Measurements from ENCODE around the gene EDN3.

Gene EDN3

DNA sequence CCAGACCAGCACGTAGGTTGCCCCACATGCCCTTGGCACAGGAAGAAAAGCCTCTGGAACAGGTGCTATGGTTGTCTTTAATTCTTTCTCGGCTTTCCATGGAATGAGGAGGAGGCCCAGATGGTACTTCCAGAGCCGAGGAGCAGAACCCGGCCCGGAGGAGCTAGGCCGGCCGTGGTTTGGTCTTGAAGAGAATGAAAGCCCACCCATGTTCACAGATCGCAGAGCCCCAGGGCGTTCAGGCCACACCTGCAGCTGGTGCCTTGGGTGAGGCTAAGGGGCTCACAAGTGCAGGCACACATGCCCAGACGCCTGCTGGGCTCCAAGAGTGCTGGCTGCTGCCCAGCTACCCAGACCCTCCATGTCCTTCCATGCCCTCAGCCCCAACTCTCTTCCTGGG, 20.0 kb downstream of the EDN3 start:
- H3K4me3 ChIP-seq (ENCODE audit: low read depth, low read length) = no peak overlapping the region
- no peak for DNase-seq (ENCODE audit: low read depth)
- TF ChIP-seq, protein P1, sequence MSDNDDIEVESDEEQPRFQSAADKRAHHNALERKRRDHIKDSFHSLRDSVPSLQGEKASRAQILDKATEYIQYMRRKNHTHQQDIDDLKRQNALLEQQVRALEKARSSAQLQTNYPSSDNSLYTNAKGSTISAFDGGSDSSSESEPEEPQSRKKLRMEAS (IDR thresholded peaks at IDR 0.05; ENCODE audit: low read depth, low read length) = no peak
- no peak for TF ChIP-seq MYC (IDR thresholded peaks at IDR 0.05; ENCODE audit: low read depth, low read length)
- no peak for TF ChIP-seq POLR2A (IDR thresholded peaks at IDR 0.05; ENCODE audit: extremely low read depth, insufficient read length)
- TF ChIP-seq, protein P2, sequence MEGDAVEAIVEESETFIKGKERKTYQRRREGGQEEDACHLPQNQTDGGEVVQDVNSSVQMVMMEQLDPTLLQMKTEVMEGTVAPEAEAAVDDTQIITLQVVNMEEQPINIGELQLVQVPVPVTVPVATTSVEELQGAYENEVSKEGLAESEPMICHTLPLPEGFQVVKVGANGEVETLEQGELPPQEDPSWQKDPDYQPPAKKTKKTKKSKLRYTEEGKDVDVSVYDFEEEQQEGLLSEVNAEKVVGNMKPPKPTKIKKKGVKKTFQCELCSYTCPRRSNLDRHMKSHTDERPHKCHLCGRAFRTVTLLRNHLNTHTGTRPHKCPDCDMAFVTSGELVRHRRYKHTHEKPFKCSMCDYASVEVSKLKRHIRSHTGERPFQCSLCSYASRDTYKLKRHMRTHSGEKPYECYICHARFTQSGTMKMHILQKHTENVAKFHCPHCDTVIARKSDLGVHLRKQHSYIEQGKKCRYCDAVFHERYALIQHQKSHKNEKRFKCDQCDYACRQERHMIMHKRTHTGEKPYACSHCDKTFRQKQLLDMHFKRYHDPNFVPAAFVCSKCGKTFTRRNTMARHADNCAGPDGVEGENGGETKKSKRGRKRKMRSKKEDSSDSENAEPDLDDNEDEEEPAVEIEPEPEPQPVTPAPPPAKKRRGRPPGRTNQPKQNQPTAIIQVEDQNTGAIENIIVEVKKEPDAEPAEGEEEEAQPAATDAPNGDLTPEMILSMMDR (IDR thresholded peaks at IDR 0.05; ENCODE audit: low read depth, low read length) = no peak

DNA sequence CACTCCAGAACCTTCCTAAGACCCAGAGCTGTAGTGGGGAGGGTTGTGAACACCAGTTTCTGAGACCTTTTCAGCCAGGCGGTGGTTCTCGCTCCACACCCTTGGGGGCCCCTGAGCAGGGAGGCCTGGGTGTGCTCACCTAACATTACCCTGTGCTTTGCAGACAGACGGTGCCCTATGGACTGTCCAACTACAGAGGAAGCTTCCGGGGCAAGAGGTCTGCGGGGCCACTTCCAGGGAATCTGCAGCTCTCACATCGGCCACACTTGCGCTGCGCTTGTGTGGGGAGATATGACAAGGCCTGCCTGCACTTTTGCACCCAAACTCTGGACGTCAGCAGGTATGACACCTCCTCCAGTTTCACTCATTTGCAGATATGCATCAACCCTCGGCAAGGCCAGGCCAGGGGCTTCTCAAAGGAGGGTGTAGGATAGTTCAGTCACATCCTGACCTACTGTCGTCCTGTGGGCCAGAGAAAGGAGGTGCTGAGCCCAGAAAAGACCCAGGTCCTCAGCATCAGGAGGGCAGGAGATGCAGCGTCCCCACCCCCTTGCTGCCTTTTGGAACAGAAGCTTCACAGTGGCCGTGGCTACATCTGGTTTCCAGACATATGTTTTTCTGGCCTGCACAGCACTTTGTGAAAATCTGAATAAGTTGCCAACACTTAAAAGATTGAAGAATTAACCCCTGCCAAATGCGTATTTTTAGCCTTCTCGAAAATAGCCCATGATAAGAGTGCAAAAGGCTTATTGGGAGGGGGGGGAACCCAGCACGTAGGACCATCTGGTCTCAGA, 20.6 kb downstream of the EDN3 start:
- no peak for DNase-seq (ENCODE audit: low read depth)
- TF ChIP-seq, protein P2 (IDR thresholded peaks at IDR 0.05; ENCODE audit: low read depth, low read length) = no peak
- TF ChIP-seq POLR2A (IDR thresholded peaks at IDR 0.05; ENCODE audit: extremely low read depth, insufficient read length) (no peak), MYC (IDR thresholded peaks at IDR 0.05; ENCODE audit: low read depth, low read length) (no peak)
- TF ChIP-seq, protein P1 (IDR thresholded peaks at IDR 0.05; ENCODE audit: low read depth, low read length) = no peak
- H3K4me3 ChIP-seq (ENCODE audit: low read depth, low read length) = no peak overlapping the region

DNA sequence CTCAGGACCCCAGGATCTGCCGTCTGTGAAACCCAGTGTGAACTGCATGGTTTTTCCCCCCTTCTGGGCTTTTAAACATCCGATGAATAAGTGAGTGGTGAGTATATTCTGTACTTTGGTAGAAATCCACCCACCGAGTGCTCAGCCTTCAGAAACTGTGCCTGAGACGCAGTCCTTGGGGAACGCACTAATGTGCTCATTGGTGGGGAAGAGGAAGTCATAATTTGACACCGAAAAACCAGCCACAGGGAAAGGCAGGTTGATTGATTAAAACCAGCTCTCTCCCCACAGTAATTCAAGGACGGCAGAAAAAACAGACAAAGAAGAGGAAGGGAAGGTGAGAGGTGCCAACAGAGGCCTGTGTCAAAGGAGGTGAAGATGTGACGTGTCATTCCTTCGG, 21.7 kb downstream of the EDN3 start:
- H3K4me3 ChIP-seq (ENCODE audit: low read depth, low read length) = no peak overlapping the region
- peak; percentile 72 for DNase-seq (ENCODE audit: low read depth)
- TF ChIP-seq MYC (IDR thresholded peaks at IDR 0.05; ENCODE audit: low read depth, low read length) = no peak
- TF ChIP-seq, protein P2 (IDR thresholded peaks at IDR 0.05; ENCODE audit: low read depth, low read length) = no peak

DNA sequence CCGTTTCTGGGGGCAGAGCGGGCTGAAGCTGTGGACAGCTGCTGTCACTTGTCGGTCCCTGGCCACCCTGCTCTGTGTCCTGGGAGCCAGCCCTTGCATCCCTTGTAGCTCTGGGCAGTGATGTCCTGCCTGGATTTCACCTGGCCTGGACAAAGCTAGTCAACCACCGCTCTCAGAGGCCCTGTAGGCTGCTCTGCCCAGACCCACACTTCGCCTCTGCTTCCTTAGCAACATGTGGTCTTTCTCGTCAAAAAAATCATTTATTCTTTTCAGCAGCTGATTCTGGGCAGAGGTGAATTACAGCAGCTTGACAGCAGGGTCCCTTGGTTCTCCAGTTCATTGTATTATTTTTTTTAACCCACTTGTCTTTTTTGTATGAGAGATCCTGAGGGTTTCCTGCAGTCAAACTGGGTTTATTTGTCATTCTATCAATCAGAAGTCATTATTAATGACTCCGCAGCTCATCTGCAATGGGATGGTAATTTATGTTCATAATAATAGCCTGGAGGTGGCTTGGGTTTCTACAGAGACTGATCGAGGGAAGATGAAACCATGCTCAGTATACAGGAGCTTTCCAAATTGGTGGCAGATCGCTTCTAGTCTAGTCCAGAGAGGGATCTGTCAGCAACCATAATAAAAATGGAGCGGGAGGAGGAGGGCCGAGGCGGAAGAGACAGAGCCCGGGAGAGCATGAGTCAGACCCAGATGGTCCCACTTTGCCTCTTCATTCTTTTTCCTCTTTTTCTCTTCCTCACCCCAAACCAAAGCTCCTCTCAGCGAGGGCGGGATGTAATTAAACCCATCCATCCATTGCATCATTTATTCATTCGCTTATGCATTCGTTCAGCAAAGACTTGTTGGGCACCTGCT, 22.4 kb downstream of the EDN3 start:
- TF ChIP-seq POLR2A (IDR thresholded peaks at IDR 0.05; ENCODE audit: extremely low read depth, insufficient read length) = no peak
- TF ChIP-seq, protein P2 (IDR thresholded peaks at IDR 0.05; ENCODE audit: low read depth, low read length) = no peak
- TF ChIP-seq, protein P1 (IDR thresholded peaks at IDR 0.05; ENCODE audit: low read depth, low read length) = no peak
- no peak for TF ChIP-seq MYC (IDR thresholded peaks at IDR 0.05; ENCODE audit: low read depth, low read length)
- DNase-seq (ENCODE audit: low read depth) = peak; percentile 74
- no peak overlapping the region for H3K4me3 ChIP-seq (ENCODE audit: low read depth, low read length)

DNA sequence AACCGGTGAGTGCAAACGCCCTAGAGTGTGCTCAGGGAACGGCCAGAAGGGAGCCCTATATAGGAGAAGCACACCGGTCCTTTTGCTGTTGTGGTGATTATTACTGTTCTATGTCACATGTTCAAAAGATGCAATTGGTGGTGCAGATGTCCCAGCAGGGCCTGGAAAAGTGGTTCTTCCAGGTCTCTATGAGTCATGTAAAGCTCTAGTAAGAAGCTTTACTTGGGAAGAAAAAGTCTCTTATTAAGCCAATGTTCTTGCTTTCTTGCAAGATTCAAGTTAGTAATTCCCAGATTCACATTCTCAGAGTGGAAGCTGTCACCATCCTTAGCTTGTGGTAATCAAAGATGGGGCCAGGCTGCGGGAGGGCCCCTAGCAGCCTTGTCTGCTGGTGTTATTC, 23.3 kb downstream of the EDN3 start:
- no peak overlapping the region for H3K4me3 ChIP-seq (ENCODE audit: low read depth, low read length)
- TF ChIP-seq, protein P1 (IDR thresholded peaks at IDR 0.05; ENCODE audit: low read depth, low read length) = no peak
- TF ChIP-seq POLR2A (IDR thresholded peaks at IDR 0.05; ENCODE audit: extremely low read depth, insufficient read length) (no peak), MYC (IDR thresholded peaks at IDR 0.05; ENCODE audit: low read depth, low read length) (no peak)
- TF ChIP-seq, protein P2 (IDR thresholded peaks at IDR 0.05; ENCODE audit: low read depth, low read length) = no peak
- no peak for DNase-seq (ENCODE audit: low read depth)

All from NB4 (cell line).